ENCODE results near the gene SLC25A23.

The SLC25A23 gene

DNA sequence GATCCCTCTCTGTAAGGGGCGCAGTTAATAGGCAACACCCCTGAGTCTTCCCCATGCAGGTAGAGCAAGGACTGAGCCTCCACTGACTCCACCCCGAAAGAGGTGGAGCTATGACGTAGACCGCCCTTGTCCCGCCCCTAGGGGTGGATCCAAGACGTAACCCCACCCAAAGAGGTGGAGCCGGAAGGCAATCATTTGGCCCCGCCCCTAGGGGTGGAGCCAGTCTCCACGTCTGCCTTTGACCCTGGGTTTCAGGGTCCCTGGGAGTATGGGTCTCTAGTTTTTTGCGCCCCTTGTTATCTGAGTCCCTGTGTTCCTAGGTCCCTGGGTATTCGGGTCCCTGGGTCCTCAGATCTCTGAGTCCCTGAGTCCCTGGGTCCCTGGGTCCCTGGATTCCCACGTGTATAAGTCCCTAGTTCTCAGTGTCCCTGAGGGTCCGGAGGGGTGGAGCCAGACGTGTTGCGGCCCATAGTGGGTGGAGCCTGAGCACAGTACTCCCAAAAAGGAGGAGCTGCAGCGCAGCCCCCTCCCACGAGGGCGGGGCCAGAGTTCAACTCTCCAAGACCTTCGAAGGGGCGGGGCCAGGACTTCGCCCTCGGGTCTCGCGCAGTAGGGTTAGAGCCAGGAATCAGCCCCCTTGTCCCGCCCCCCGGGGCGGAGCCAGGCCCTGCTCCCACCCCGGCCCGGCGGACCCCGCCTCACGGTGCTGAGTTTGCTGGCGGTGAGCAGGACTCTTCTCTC is 16.7 kb upstream of the SLC25A23 start:
- DNase-seq (ENCODE audit: low read depth in 1 of 2, low spot score in 1 of 2): peak in 1 of 2 experiments; percentile 87
- in situ Hi-C loops (cut with HindIII; ENCODE audit: low pct_unique_long_range_greater_than_20kb, low sequenced_read_pairs): no loop called here
- TF ChIP-seq JUND (IDR thresholded peaks at IDR 0.05; ENCODE audit: low read depth): no peak

DNA sequence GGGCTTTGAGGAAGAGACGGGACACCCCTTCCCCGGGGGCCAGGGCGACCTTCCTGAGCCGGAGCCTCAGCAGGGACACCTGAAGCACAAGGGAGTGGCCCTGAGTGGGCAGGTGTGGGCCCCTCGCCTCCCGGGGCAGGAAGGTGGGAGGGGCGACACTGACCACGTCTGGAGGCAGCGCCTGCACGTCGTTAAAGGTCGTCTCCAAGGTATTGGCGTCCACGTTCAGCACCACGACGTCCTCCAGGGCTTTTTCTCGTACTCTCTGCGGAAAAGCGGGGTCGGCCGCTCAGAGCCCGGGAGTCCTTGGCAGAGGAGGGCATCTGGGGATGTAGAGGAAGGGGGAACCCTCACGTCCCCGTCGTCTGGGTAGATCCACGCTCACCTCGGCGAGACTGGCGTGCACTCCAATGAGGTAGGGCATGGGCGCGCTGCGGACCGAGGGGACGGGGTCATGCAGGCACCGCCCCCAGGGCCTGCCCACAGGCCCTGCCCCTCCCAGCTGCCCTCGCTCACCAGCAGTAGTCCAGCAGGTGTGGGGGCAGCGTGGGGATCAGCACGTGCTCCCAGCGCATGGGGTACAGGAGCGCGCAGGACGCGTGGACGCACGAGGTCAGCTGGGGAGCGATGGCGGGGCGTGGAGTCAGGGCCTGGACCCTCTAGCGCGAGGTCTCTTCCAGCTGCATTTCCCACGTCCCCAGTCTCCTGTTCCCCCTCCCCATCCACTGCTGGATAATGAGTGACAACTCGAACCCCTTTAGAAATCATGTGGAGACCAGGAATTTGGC is 15.9 kb upstream of the SLC25A23 start:
- DNase-seq (ENCODE audit: low read depth in 1 of 2, low spot score in 1 of 2): no peak
- TF ChIP-seq JUND (IDR thresholded peaks at IDR 0.05; ENCODE audit: low read depth): no peak

DNA sequence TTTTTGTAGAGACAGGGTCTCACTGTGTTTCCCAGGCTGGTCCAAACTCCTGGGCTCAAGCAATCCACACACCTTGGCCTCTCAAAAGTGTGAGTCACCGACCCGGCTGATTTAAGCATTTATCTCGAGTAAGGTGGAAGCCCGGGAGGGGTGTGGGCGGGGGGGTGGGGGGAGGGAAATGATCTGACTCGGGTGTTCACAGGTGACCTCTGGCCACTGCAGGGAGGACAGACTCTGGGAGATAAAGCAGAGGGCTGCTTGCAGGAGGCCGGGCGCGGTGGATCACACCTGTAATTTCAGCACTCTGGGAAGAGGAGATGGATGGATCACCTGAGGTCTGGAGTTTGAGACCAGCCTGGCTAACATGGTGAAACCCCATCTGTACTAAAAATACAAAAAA is 14.1 kb upstream of the SLC25A23 start:
- in situ Hi-C loops (cut with HindIII; ENCODE audit: low pct_unique_long_range_greater_than_20kb, low sequenced_read_pairs): no loop called here
- no peak for TF ChIP-seq JUND (IDR thresholded peaks at IDR 0.05; ENCODE audit: low read depth)

More for the DNA sequence above, 15.9 kb upstream of the SLC25A23 start:
- in situ Hi-C loops (cut with HindIII; ENCODE audit: low pct_unique_long_range_greater_than_20kb, low sequenced_read_pairs): no loop called here

DNA sequence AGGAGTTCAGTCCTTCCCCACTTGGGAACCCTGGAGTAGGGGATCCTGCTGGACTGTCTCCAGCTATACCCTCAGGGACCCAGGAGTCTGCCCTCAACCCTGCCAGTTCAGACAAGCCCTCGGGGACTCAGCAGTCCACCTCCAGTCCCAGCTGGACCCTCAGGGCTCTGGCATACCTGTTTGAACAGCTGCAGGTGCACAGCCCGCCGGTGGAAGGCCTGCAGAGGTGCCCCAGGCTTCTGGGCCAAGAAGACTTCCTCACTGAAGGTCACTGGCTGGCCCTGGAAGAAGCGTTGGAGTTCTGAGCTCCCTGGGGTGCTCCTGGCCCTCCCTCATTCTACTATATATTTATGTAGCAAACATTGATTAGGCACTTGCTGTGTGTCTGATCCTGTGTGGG is 13.1 kb upstream of the SLC25A23 start:
- no peak for TF ChIP-seq JUND (IDR thresholded peaks at IDR 0.05; ENCODE audit: low read depth)
- peak in 1 of 2 experiments; percentile 25 for DNase-seq (ENCODE audit: low read depth in 1 of 2, low spot score in 1 of 2)
- in situ Hi-C loops (cut with HindIII; ENCODE audit: low pct_unique_long_range_greater_than_20kb, low sequenced_read_pairs): no loop called here

More for the DNA sequence above, 14.1 kb upstream of the SLC25A23 start:
- no peak for DNase-seq (ENCODE audit: low read depth in 1 of 2, low spot score in 1 of 2)

DNA sequence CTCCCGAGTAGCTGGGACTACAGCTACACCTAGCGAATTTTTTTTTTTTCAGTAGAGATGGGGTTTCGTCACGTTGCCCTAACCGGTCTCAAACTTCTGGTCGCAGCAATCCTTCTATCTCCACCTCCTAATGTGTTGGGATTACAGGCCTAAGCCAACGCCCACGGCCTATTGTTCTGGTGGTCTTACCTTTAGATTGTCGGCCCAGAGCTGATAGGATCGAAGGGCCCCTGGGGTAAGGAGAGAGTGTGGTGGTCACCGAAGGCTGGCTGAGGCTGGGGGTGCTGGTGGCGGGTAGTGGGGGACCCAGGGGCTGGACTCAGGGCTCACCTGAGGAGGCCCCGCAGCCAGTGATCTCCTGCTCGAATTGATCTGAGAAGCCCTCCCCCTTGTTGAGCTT is 11.5 kb upstream of the SLC25A23 start:
- DNase-seq (ENCODE audit: low read depth in 1 of 2, low spot score in 1 of 2): no peak
- TF ChIP-seq JUND (IDR thresholded peaks at IDR 0.05; ENCODE audit: low read depth): no peak
- in situ Hi-C loops (cut with HindIII; ENCODE audit: low pct_unique_long_range_greater_than_20kb, low sequenced_read_pairs): no loop called here

DNA sequence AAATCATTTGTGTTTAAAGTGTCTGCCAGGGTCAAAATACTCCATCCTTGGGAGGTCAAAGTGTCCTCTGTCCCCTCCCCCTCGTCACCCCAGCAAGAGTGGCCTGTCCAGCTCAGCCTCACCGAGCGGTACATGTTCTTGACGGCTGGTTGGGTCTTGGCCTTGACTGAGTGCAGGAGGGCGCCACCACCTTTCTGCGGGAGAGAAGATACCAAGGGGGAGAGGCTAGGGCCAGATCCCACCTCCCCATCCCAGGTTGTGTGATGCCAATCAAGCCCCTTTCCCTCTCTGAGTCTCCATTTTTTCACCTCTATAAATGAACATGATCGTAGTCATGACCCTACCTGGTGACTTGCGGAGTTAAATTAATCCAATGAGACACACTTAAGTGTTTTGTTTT is 10.6 kb upstream of the SLC25A23 start:
- in situ Hi-C loops (cut with HindIII; ENCODE audit: low pct_unique_long_range_greater_than_20kb, low sequenced_read_pairs): no loop called here
- no peak for DNase-seq (ENCODE audit: low read depth in 1 of 2, low spot score in 1 of 2)
- no peak for TF ChIP-seq JUND (IDR thresholded peaks at IDR 0.05; ENCODE audit: low read depth)

DNA sequence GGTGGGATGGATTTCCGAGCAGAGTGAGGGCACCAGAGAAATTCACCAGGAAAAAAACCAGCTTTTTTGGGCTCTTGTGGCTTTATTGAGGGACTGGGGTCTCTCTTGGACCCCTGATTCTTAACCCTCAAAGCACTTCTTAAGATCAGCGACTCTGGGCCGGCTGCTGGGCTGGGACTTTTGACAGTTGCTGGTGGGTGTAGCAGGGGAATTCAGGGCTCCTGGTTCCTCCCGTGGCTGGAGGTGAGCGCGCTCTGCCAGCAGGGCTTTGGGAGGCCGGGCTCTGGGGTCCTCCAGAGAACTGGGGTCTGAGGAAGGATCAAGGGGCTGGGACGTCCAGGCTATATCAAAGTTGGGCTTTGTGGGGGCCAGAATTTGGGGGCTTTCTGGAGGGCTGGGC is 7.8 kb upstream of the SLC25A23 start:
- TF ChIP-seq JUND (IDR thresholded peaks at IDR 0.05; ENCODE audit: low read depth): no peak
- in situ Hi-C loops (cut with HindIII; ENCODE audit: low pct_unique_long_range_greater_than_20kb, low sequenced_read_pairs): no loop called here
- no peak for DNase-seq (ENCODE audit: low read depth in 1 of 2, low spot score in 1 of 2)

DNA sequence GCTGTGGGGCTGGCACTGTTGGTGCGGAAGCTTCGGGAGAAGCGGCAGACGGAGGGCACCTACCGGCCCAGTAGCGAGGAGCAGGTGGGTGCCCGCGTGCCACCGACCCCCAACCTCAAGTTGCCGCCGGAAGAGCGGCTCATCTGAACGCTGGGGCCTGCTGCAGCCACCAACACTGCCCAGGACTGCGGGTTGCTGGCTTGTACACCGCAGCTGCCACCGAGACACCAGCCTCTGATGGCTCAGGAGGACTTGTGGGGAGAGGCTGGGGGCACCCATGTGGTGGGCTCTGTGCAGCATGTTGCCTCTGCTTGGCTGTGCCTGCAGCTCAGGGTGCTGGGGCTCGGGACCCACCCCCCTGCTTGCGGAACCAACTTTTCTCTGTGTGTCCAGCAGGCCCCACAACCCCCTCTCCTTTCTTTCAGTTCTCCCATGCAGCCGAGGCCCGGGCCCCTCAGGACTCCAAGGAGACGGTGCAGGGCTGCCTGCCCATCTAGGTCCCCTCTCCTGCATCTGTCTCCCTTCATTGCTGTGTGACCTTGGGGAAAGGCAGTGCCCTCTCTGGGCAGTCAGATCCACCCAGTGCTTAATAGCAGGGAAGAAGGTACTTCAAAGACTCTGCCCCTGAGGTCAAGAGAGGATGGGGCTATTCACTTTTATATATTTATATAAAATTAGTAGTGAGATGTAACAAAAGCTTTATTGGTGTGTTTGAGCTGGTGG is 7.1 kb upstream of the SLC25A23 start:
- DNase-seq (ENCODE audit: low read depth in 1 of 2, low spot score in 1 of 2): no peak
- TF ChIP-seq JUND (IDR thresholded peaks at IDR 0.05; ENCODE audit: low read depth): no peak
- in situ Hi-C loops (cut with HindIII; ENCODE audit: low pct_unique_long_range_greater_than_20kb, low sequenced_read_pairs): no loop called here

DNA sequence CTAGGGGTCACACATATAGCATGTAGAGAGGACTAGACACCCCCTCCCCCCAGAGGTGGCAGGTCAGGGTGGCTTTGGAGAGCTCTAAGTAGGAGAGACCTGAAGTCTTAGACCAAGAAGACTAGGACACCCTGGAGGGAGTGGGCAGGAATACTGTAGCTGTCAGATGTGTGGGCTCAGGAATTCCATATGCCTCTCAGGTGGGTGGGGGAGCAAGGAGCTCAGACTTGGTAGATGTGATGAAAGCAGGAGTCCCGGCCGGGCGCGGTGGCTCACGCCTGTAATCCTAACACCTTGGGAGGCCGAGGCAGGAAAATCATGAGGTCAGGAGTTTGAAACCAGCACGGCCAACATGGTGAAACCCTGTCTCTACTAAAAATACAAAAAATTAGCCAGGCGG is 6.1 kb upstream of the SLC25A23 start:
- no peak for TF ChIP-seq JUND (IDR thresholded peaks at IDR 0.05; ENCODE audit: low read depth)
- no peak for DNase-seq (ENCODE audit: low read depth in 1 of 2, low spot score in 1 of 2)
- in situ Hi-C loops (cut with HindIII; ENCODE audit: low pct_unique_long_range_greater_than_20kb, low sequenced_read_pairs): no loop called here

DNA sequence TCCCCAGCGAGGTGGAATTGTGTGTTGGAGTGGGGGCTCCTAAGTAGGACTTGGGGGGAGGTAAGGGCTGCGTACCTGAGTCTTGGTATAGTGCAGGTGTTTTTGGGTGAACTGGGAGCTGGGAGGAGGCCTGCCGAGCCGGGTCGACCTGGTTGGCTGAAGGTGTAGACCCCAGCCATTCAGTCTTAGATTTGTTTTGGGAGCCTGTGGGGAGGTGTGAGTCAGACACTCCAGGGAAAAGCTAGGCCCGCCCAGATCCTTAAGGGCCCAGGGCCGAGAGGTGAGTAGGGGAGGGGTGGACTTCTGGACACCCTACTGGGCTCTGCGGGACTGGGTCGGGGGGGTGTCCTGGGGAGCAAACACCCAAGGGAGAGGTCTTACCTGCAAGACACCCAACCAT is 5.4 kb upstream of the SLC25A23 start:
- DNase-seq (ENCODE audit: low read depth in 1 of 2, low spot score in 1 of 2): no peak

DNA sequence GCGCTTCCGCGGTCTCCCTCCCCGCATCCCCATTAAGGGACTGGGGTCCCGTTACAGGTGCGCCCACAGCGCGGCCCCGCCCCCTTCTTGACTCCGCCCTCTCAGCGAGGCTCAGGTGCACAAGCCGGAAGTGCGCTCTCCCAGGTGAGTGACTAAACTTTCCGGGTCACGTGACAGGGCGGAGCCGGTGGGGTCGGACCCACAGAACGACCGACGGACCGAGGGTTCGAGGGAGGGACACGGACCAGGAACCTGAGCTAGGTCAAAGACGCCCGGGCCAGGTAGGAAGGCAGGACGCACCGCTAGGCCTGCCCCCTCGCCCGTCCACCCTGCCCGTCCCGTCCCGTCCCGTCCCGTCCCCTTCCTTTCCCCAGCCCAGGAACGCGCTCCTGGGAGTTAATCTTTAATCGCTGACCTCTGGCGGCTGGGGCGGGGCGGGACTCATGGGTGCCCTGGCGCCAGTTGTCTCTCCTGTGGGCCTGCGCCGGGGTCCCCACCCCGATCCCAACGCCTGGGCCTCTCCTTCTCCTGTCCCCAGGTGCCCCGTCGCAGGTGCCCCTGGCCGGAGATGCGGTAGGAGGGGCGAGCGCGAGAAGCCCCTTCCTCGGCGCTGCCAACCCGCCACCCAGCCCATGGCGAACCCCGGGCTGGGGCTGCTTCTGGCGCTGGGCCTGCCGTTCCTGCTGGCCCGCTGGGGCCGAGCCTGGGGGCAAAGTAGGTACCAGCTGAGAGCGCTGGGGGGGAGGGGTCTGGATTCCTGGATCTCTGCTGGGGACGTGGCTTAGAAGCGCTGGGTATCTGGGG is 4.7 kb upstream of the SLC25A23 start, which contains the start of gene CRB3:
CRB3 (plus strand) TSS at position 202 of the 804 bp plus-strand sequence; CDS start at position 633, 431 bp downstream.
- peak; percentile 93 to 94 for DNase-seq (ENCODE audit: low read depth in 1 of 2, low spot score in 1 of 2)
- TF ChIP-seq JUND (IDR thresholded peaks at IDR 0.05; ENCODE audit: low read depth): no peak
- in situ Hi-C loops (cut with HindIII; ENCODE audit: low pct_unique_long_range_greater_than_20kb, low sequenced_read_pairs): no loop called here

More for the DNA sequence above, 5.4 kb upstream of the SLC25A23 start:
- no peak for TF ChIP-seq JUND (IDR thresholded peaks at IDR 0.05; ENCODE audit: low read depth)
- in situ Hi-C loops (cut with HindIII; ENCODE audit: low pct_unique_long_range_greater_than_20kb, low sequenced_read_pairs): no loop called here

All from T47D (cell line).